H1 (cell line): ENCODE measurements around the gene ZNF316. TPM values are rescaled to one million over a fixed set of nuclear protein-coding genes. Genes with fewer than 3 reads are reported as not detected.

Experiments
- BCL11A ChIP-seq, 2 experiments: IDR thresholded peaks; one replicate each; pipeline ENCODE4 v1.6.1; 2011; ENCODE audit warnings: low read depth in 2 of 2, low read length in 2 of 2, mild to moderate bottlenecking in 2 of 2
- BRCA1 ChIP-seq: IDR thresholded peaks from 2 replicates; pipeline ENCODE4 v1.6.1; 2012; ENCODE audit warnings: low read depth, low read length, improper control_type of control experiment
- CEBPB ChIP-seq: IDR thresholded peaks from 2 replicates; pipeline ENCODE4 v1.6.1; 2012; ENCODE audit warnings: low read depth, low read length
- CHD1 ChIP-seq: IDR thresholded peaks from 2 replicates; pipeline ENCODE4 v1.6.1; 2012; ENCODE audit warnings: low read depth, low read length, improper control_type of control experiment
- CHD2 ChIP-seq: IDR thresholded peaks from 2 replicates; pipeline ENCODE4 v1.6.1; 2012; ENCODE audit warnings: low read length, improper control_type of control experiment
- E2F6 ChIP-seq: IDR thresholded peaks from 2 replicates; pipeline ENCODE4 v1.6.1; 2012; ENCODE audit warnings: inconsistent platforms
- EP300 ChIP-seq, 2 experiments: IDR thresholded peaks; 1 replicate in 1 of 2; 2 replicates in 1 of 2; pipeline ENCODE4 v1.6.1; 2011 to 2012; ENCODE audit warnings: low read depth in 2 of 2, low read length in 2 of 2, mild to moderate bottlenecking in 2 of 2, borderline replicate concordance in 1 of 2, inconsistent platforms in 1 of 2, moderate library complexity in 1 of 2
- EZH2 ChIP-seq: fragments of 200-600 bp; sonication (generic); IDR thresholded peaks from 2 replicates; pipeline ENCODE4 v1.7.1; 2012; ENCODE audit warnings: low read depth, mild to moderate bottlenecking, moderate library complexity, low read length, inconsistent platforms; ENCODE audit not compliant: severe bottlenecking
- HDAC2 ChIP-seq, 2 experiments: fragments of 300-600 bp in 1 of 2; sonication (generic) in 1 of 2; IDR thresholded peaks; 2 replicates each; pipeline ENCODE4 v1.6.1; 2011 to 2012; ENCODE audit warnings: low read depth in 2 of 2, low read length in 2 of 2, mild to moderate bottlenecking in 2 of 2, moderate library complexity in 2 of 2, borderline replicate concordance in 1 of 2, inconsistent platforms in 1 of 2
- HDAC6 ChIP-seq: IDR thresholded peaks from one replicate; pipeline ENCODE4 v1.7.1; 2012; ENCODE audit warnings: low read depth, mild to moderate bottlenecking, inconsistent platforms, low read length, moderate library complexity
- MAX ChIP-seq: IDR thresholded peaks from 2 replicates; pipeline ENCODE4 v1.6.1; 2012; ENCODE audit warnings: inconsistent platforms
- NANOG ChIP-seq: IDR thresholded peaks from 2 replicates; pipeline ENCODE4 v1.6.1; 2011; ENCODE audit warnings: low read length, low read depth, mild to moderate bottlenecking, inconsistent platforms; ENCODE audit not compliant: insufficient read depth, poor library complexity, severe bottlenecking
- RAD21 ChIP-seq, 2 experiments: IDR thresholded peaks in 1 of 2; conservative IDR thresholded peaks in 1 of 2; 2 replicates each; pipeline ENCODE4 v1.6.1; 2011; ENCODE audit warnings: low read depth in 2 of 2, low read length in 2 of 2, improper control_type of control experiment in 1 of 2, inconsistent platforms in 1 of 2, mild to moderate bottlenecking in 1 of 2, moderate library complexity in 1 of 2
- RFX5 ChIP-seq: IDR thresholded peaks from 2 replicates; pipeline ENCODE4 v1.6.1; 2011; ENCODE audit warnings: low read depth, low read length, improper control_type of control experiment, borderline replicate concordance
- SAP30 ChIP-seq: fragments of 300-600 bp; sonication (generic); IDR thresholded peaks from 2 replicates; pipeline ENCODE4 v1.7.1; 2012; ENCODE audit warnings: low read length, moderate library complexity, mild to moderate bottlenecking, inconsistent platforms; ENCODE audit not compliant: insufficient read depth, insufficient replicate concordance
- SIRT6 ChIP-seq: IDR thresholded peaks from one replicate; pipeline ENCODE4 v1.7.1; 2012; ENCODE audit warnings: low read length, inconsistent platforms
- SP1 ChIP-seq: IDR thresholded peaks from 2 replicates; pipeline ENCODE4 v1.6.1; 2011; ENCODE audit warnings: low read depth, low read length
- SP2 ChIP-seq: IDR thresholded peaks from 2 replicates; pipeline ENCODE4 v1.6.1; 2012; ENCODE audit warnings: mild to moderate bottlenecking, low read length, inconsistent platforms
- SP4 ChIP-seq: IDR thresholded peaks from 2 replicates; pipeline ENCODE4 v1.6.1; 2012; ENCODE audit warnings: low read length, inconsistent platforms
- SRF ChIP-seq: IDR thresholded peaks from 2 replicates; pipeline ENCODE4 v1.6.1; 2011; ENCODE audit warnings: mild to moderate bottlenecking, low read depth, low read length, moderate library complexity
- TAF1 ChIP-seq: IDR thresholded peaks from 2 replicates; pipeline ENCODE4 v1.6.1; 2011; ENCODE audit warnings: mild to moderate bottlenecking, low read depth, low read length
- TBP ChIP-seq: IDR thresholded peaks from 2 replicates; pipeline ENCODE4 v1.6.1; 2011; ENCODE audit warnings: low read depth, low read length, improper control_type of control experiment
- YY1 ChIP-seq: IDR thresholded peaks from 2 replicates; pipeline ENCODE4 v1.6.1; 2011; ENCODE audit warnings: low read depth, mild to moderate bottlenecking, low read length
- polyA plus RNA-seq, 7 experiments: library from polyadenylated mRNA; depleted of rRNA in 3 of 7; stranded (reverse) in 5 of 7; unstranded in 2 of 7; fragments of >200 nt in 5 of 7; fragments of 200-250 nt in 2 of 7; gene quantifications; 1 replicate in 5 of 7; 2 replicates in 1 of 7; 4 replicates in 1 of 7; pipeline versions ENCODE4 v1.2.1 to v1.2.3, GENCODE V29; 2011 to 2013; ENCODE audit warnings: missing spikeins in 2 of 7, mixed read lengths in 2 of 7
- total RNA-seq: library from RNA; stranded (reverse); fragmentation: NEBNext Ultra II Directional; extraction: Animal tissue kit (Norgen Biotek cat#: 25700); gene quantifications from 2 replicates; pipeline ENCODE4 v1.2.1, GENCODE V29; 2021

ZNF316 gene
- total and polyA plus RNA-seq, 2 of the 8 experiments (the other 6 are each of a cell fraction or from before 2014, with no cell fraction given), result 3.6 to 13.7 TPM

GRCh38 chr7:6589829-6590644 lies 47.1 kb upstream of the ZNF316 start, which contains the start of gene INTS15 (continued):
- TF ChIP-seq SP2 (no peak), TAF1 (peak; percentile 97), RAD21 (IDR thresholded peaks at IDR 0.05 in 1 of 2, conservative IDR thresholded peaks at IDR 0.05 in 1 of 2; ENCODE audit: low read depth in 2 of 2, low read length in 2 of 2) (peak in 1 of 2 experiments; percentile 56; a peak in 2 of 4 replicates), MAX (peak; percentile 12; the same call in 1 of the 2 replicates), E2F6 (no peak), SRF (no peak), CHD2 (no peak), HDAC2 (IDR thresholded peaks at IDR 0.05; ENCODE audit: borderline replicate concordance in 1 of 2, low read depth in 2 of 2, low read length in 2 of 2) (0 out of 4 replicates have a peak, but pooled peaks of 1 of the 2 experiments have one; percentile 72), HDAC6 (no peak), NANOG (no peak), CEBPB (no peak; the same call in 1 of the 2 replicates), BCL11A (IDR thresholded peaks at IDR 0.05; ENCODE audit: low read depth in 2 of 2, low read length in 2 of 2) (no peak), CHD1 (no peak), SP1 (no peak), SP4 (no peak; the same call in 1 of the 2 replicates), BRCA1 (no peak), YY1 (no peak; the same call in 1 of the 2 replicates), EZH2 (no peak), SIRT6 (no peak), SAP30 (no peak), RFX5 (no peak), TBP (peak; percentile 78; the same call in 1 of the 2 replicates), EP300 (IDR thresholded peaks at IDR 0.05; ENCODE audit: borderline replicate concordance in 1 of 2, low read depth in 2 of 2, low read length in 2 of 2) (no peak)
